Measurements from ENCODE around the gene TBC1D25. TPM values are rescaled to one million over a fixed set of nuclear protein-coding genes. Genes with fewer than 3 reads are reported as not detected.

TBC1D25 gene

Small RNA genes within 50 kb of the gene (small RNA-seq; reads per million reads assigned to genes)
- not detected for gene MRPL32P1
